H9 (cell line): Measurements from ENCODE around the gene SLC29A1. TPM values are rescaled to one million over a fixed set of nuclear protein-coding genes. Genes with fewer than 3 reads are reported as not detected.

Experiments
- DNase-seq: peaks from one replicate; pipeline ENCODE4 v3.0.0-alpha.2; 2017
- H2AFZ ChIP-seq: one replicate; pipeline ENCODE4 v1.6.1; 2013; ENCODE audit warnings: mild to moderate bottlenecking, low read length, control low read depth, moderate library complexity
- H2AK5ac ChIP-seq: 2 replicates; pipeline ENCODE4 v1.6.1; 2013; ENCODE audit warnings: low read length, control low read depth, mixed read lengths; ENCODE audit not compliant: insufficient read length
- H2BK120ac ChIP-seq: one replicate; pipeline ENCODE4 v1.6.1; 2013; ENCODE audit warnings: low read depth, mild to moderate bottlenecking, low read length, control low read depth, inconsistent platforms; ENCODE audit not compliant: poor library complexity, severe bottlenecking
- H2BK12ac ChIP-seq: 2 replicates; pipeline ENCODE4 v1.6.1; 2013; ENCODE audit warnings: low read length, control low read depth, mixed read lengths, low read depth; ENCODE audit not compliant: insufficient read length
- H2BK15ac ChIP-seq: 2 replicates; pipeline ENCODE4 v1.6.1; 2013; ENCODE audit warnings: low read depth, low read length, control low read depth
- H2BK20ac ChIP-seq: one replicate; pipeline ENCODE4 v1.6.1; 2013; ENCODE audit warnings: low read depth, mild to moderate bottlenecking, low read length, control low read depth, inconsistent platforms; ENCODE audit not compliant: poor library complexity, severe bottlenecking
- H2BK5ac ChIP-seq: 2 replicates; pipeline ENCODE4 v1.6.1; 2013; ENCODE audit warnings: low read length, control low read depth, mixed read lengths; ENCODE audit not compliant: insufficient read length
- H3K14ac ChIP-seq: 2 replicates; pipeline ENCODE4 v1.6.1; 2013; ENCODE audit warnings: low read length, control low read depth; ENCODE audit not compliant: insufficient read depth
- H3K18ac ChIP-seq: 2 replicates; pipeline ENCODE4 v1.6.1; 2013; ENCODE audit warnings: low read depth, mild to moderate bottlenecking, mixed read lengths, low read length, control low read depth; ENCODE audit not compliant: insufficient read length
- H3K23ac ChIP-seq: 2 replicates; pipeline ENCODE4 v1.6.1; 2013; ENCODE audit warnings: low read length, control low read depth, mixed read lengths, low read depth; ENCODE audit not compliant: insufficient read length
- H3K23me2 ChIP-seq: 2 replicates; pipeline ENCODE4 v1.6.1; 2013; ENCODE audit warnings: low read depth, mild to moderate bottlenecking, mixed read lengths, low read length, control low read depth; ENCODE audit not compliant: insufficient read length, poor library complexity, severe bottlenecking
- H3K27ac ChIP-seq: 2 replicates; pipeline ENCODE4 v1.5.1; 2013; ENCODE audit warnings: low read length, control low read depth, mixed read lengths, low read depth; ENCODE audit not compliant: insufficient read length
- H3K27me3 ChIP-seq: 2 replicates; pipeline ENCODE4 v1.6.1; 2013; ENCODE audit warnings: low read length, control low read depth, inconsistent platforms; ENCODE audit not compliant: insufficient read depth
- H3K4ac ChIP-seq: 2 replicates; pipeline ENCODE4 v1.6.1; 2013; ENCODE audit warnings: low read depth, mild to moderate bottlenecking, control low read depth, inconsistent platforms, low read length, moderate library complexity
- H3K4me1 ChIP-seq: 2 replicates; pipeline ENCODE4 v1.6.1; 2013; ENCODE audit warnings: low read length, control low read depth, inconsistent platforms; ENCODE audit not compliant: insufficient read depth
- H3K4me2 ChIP-seq: 2 replicates; pipeline ENCODE4 v1.6.1; 2013; ENCODE audit warnings: low read length, control low read depth, mixed read lengths; ENCODE audit not compliant: insufficient read length, insufficient read depth
- H3K56ac ChIP-seq: 2 replicates; pipeline ENCODE4 v1.6.1; 2013; ENCODE audit warnings: low read depth, mild to moderate bottlenecking, mixed read lengths, low read length, control low read depth; ENCODE audit not compliant: insufficient read length
- H3K79me1 ChIP-seq: 2 replicates; pipeline ENCODE4 v1.6.1; 2013; ENCODE audit warnings: low read depth, mild to moderate bottlenecking, moderate library complexity, low read length, control low read depth, inconsistent platforms; ENCODE audit not compliant: insufficient read depth, poor library complexity, severe bottlenecking
- H3K79me2 ChIP-seq: 2 replicates; pipeline ENCODE4 v1.6.1; 2013; ENCODE audit warnings: low read length, control low read depth, inconsistent platforms; ENCODE audit not compliant: insufficient read depth
- H3K9ac ChIP-seq: 2 replicates; pipeline ENCODE4 v1.6.1; 2013; ENCODE audit warnings: low read length, control low read depth, mixed read lengths; ENCODE audit not compliant: insufficient read length; ENCODE audit errors: extremely low read depth
- H3K9me3 ChIP-seq: one replicate; pipeline ENCODE4 v1.6.1; 2013; ENCODE audit warnings: low read depth, low read length, inconsistent platforms; ENCODE audit not compliant: control insufficient read depth
- H3T11ph ChIP-seq: one replicate; pipeline ENCODE4 v1.6.1; 2013; ENCODE audit warnings: mild to moderate bottlenecking, low read length, control low read depth, inconsistent platforms
- H4K20me1 ChIP-seq: one replicate; pipeline ENCODE4 v1.6.1; 2013; ENCODE audit not compliant: control insufficient read depth, insufficient read length, insufficient read depth
- H4K5ac ChIP-seq: 2 replicates; pipeline ENCODE4 v1.6.1; 2013; ENCODE audit warnings: low read depth, mild to moderate bottlenecking, mixed read lengths, low read length, control low read depth; ENCODE audit not compliant: insufficient read length
- H4K8ac ChIP-seq: replicated peaks from 2 replicates; pipeline ENCODE4 v1.6.1; 2013; ENCODE audit warnings: low read length, control low read depth, mixed read lengths, low read depth; ENCODE audit not compliant: insufficient read length
- H4K91ac ChIP-seq: 2 replicates; pipeline ENCODE4 v1.6.1; 2013; ENCODE audit warnings: low read depth, mild to moderate bottlenecking, moderate library complexity, mixed read lengths, low read length, control low read depth; ENCODE audit not compliant: insufficient read length
- H3K27ac Mint-ChIP-seq, 3 experiments: 2 replicates in 2 of 3; 3 replicates in 1 of 3; pipeline ENCODE4 v1.8.0; 2020 to 2021; ENCODE audit warnings: mixed read lengths in 3 of 3, mild to moderate bottlenecking in 1 of 3, moderate library complexity in 1 of 3
- H3K27me3 Mint-ChIP-seq: 2 replicates; pipeline ENCODE4 v1.8.0; 2021; ENCODE audit warnings: low read depth, mild to moderate bottlenecking, moderate library complexity, mixed read lengths
- H3K36me3 Mint-ChIP-seq, 3 experiments: 2 replicates in 2 of 3; 3 replicates in 1 of 3; pipeline ENCODE4 v1.8.0; 2020 to 2021; ENCODE audit warnings: low read depth in 3 of 3, mixed read lengths in 3 of 3; ENCODE audit not compliant: insufficient read depth in 1 of 3
- H3K4me1 Mint-ChIP-seq, 2 experiments: 2 replicates each; pipeline ENCODE4 v1.8.0; 2020; ENCODE audit warnings: mixed read lengths in 2 of 2
- H3K4me3 Mint-ChIP-seq, 2 experiments: 2 replicates in 1 of 2; 3 replicates in 1 of 2; pipeline ENCODE4 v1.8.0; 2020 to 2021; ENCODE audit warnings: mild to moderate bottlenecking in 2 of 2, mixed read lengths in 2 of 2, moderate library complexity in 1 of 2
- H3K9me3 Mint-ChIP-seq, 2 experiments: 2 replicates in 1 of 2; 3 replicates in 1 of 2; pipeline ENCODE4 v1.8.0; 2020; ENCODE audit warnings: mild to moderate bottlenecking in 2 of 2, mixed read lengths in 2 of 2, moderate library complexity in 1 of 2
- CTCF ChIP-seq: fragments of 200-600 bp; sonication (generic); conservative IDR thresholded peaks from 3 replicates; pipeline ENCODE4 v1.8.0; 2021; ENCODE audit warnings: antibody characterized with exemption, mild to moderate bottlenecking
- WGBS: extraction: QIAGEN DNeasy Blood & Tissue Kit; methylation state at CpG from one replicate; pipeline ENCODE4 v1.1.7; 2013; ENCODE audit warnings: missing lambda C conversion rate, low lambda C conversion rate, mixed read lengths; ENCODE audit not compliant: insufficient read length; ENCODE audit errors: extremely low coverage; 5-methylcytosine and 5-hydroxymethylcytosine counted together
- total RNA-seq: library from RNA; stranded (reverse); gene quantifications from 2 replicates; pipeline ENCODE4 v1.2.1, GENCODE V29; 2021

The SLC29A1 gene
- total RNA-seq, 1 experiment from 2014 or later, result 124 TPM

DNA sequence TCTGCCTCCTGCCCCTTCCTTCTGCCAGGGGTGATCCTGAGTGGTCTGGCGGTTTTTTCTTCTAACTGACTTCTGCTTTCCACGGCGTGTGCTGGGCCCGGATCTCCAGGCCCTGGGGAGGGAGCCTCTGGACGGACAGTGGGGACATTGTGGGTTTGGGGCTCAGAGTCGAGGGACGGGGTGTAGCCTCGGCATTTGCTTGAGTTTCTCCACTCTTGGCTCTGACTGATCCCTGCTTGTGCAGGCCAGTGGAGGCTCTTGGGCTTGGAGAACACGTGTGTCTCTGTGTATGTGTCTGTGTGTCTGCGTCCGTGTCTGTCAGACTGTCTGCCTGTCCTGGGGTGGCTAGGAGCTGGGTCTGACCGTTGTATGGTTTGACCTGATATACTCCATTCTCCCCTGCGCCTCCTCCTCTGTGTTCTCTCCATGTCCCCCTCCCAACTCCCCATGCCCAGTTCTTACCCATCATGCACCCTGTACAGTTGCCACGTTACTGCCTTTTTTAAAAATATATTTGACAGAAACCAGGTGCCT, 10.2 kb downstream of the SLC29A1 start:
- H3K23me2 ChIP-seq, result peaks cover 3% of the 10 kb centered on the region
- H3K79me2 ChIP-seq, result no peaks in the 10 kb centered on the region
- H3K27ac Mint-ChIP-seq, result peak overlapping the region; percentile 42 to 96 (median 47); a peak in 5 of 7 replicates
- no peaks in the 10 kb centered on the region; the same call in 1 of the 2 replicates for H3K4me1 ChIP-seq
- no peaks in the 10 kb centered on the region; a peak in 1 of 5 replicates for H3K9me3 Mint-ChIP-seq
- H3K9ac ChIP-seq, result no peak overlapping the region
- no peak overlapping the region for H4K5ac ChIP-seq
- peaks cover 47 to 68% (median 65%) of the 10 kb centered on the region in 3 experiments for H3K36me3 Mint-ChIP-seq
- no peak overlapping the region for H2AFZ ChIP-seq
- H2BK12ac ChIP-seq, result no peak overlapping the region
- no CpG with 5 or more reads among the region's 14 CpGs for WGBS
- H3K9me3 ChIP-seq, result no peaks in the 10 kb centered on the region
- no peak overlapping the region for H2BK5ac ChIP-seq
- H4K8ac ChIP-seq, result no peak overlapping the region
- peaks cover 34 to 36% of the 10 kb centered on the region in 2 experiments for H3K4me1 Mint-ChIP-seq
- H2AK5ac ChIP-seq, result no peak overlapping the region
- H3K27me3 ChIP-seq, result no peaks in the 10 kb centered on the region
- H2BK20ac ChIP-seq, result no peak overlapping the region
- H3K27ac ChIP-seq, result no peak overlapping the region
- no peaks in the 10 kb centered on the region for H4K20me1 ChIP-seq
- no peak overlapping the region for H2BK15ac ChIP-seq
- no peak for TF ChIP-seq CTCF
- no peaks in the 10 kb centered on the region for H3K79me1 ChIP-seq
- peaks cover 3% of the 10 kb centered on the region for H3K27me3 Mint-ChIP-seq
- no peak overlapping the region; a peak in 1 of 5 replicates for H3K4me3 Mint-ChIP-seq
- no peak overlapping the region for H3K18ac ChIP-seq
- no peak overlapping the region for H3K4me2 ChIP-seq
- no peak overlapping the region for H3K4ac ChIP-seq
- H3K56ac ChIP-seq, result no peak overlapping the region
- no peak overlapping the region for H2BK120ac ChIP-seq
- H3K14ac ChIP-seq, result no peak overlapping the region
- H3K23ac ChIP-seq, result no peak overlapping the region
- no peak overlapping the region for H4K91ac ChIP-seq
- DNase-seq, result no peak
- no peak overlapping the region for H3T11ph ChIP-seq
